HCEC 1CT (cell line): ENCODE measurements around the gene CLDN3.

Experiments
- DNase-seq: peaks from one replicate; pipeline ENCODE4 v3.0.0-alpha.2; 2017

CLDN3 gene

DNA sequence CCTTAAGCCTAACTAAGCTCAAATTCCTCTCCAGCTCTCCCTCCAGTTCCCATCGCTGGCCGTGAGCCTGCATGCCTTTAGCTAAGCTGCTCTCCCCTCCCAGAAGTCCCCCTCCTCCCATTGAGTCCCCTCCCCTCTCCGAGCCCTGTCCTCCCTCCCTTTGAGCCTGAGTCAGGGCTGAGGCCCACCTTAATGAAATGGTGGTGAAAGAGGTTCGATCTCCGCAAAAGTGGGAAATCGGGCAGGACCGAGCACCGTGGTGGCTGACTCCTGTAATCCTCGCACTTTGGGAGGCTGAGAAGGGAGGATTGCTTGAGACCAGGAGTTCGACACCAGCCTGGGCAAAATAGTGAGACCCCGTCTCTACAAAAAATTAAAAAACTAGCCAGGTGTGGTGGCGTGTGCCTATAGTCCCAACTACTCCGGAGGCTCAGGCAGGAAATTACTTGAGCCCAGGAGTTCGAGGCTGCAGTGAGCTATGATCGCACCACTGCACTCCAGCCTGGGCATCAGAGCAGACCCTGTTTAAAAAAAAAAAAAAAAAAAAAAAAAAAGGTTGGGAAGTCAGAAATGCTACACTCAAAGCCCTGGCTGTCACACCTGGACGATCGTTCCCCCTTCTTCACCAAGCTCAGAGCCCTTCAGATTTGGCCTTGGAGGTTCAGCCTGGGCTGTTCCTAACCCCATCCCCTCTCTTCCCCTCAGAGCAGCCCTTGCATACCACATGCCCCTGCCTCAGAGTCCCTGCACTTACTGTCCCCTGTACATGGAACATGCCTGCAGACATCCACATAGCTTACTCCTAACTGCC, 995 bp upstream of the CLDN3 start:
- DNase-seq = no peak

DNA sequence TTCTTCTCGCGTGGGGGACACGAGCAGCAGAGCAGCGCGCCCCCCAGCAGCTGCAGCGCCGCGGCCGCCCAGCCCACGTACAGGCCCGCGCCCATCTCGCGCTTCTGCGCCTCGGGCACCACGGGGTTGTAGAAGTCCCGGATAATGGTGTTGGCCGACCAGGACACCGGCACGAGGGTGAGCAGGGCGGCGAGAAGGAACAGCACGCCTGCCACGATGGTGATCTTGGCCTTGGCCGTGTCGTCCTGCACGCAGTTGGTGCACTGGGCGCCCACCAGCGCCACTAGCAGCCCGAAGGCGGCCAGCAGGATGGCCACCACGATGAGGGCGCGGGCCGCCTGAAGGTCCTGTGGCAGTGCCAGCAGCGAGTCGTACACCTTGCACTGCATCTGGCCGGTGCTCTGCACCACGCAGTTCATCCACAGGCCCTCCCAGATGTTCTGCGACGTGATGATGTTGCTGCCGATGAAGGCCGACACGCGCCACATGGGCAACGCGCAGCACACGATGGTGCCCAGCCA, 529 bp downstream of the CLDN3 start:
- DNase-seq = no peak

DNA sequence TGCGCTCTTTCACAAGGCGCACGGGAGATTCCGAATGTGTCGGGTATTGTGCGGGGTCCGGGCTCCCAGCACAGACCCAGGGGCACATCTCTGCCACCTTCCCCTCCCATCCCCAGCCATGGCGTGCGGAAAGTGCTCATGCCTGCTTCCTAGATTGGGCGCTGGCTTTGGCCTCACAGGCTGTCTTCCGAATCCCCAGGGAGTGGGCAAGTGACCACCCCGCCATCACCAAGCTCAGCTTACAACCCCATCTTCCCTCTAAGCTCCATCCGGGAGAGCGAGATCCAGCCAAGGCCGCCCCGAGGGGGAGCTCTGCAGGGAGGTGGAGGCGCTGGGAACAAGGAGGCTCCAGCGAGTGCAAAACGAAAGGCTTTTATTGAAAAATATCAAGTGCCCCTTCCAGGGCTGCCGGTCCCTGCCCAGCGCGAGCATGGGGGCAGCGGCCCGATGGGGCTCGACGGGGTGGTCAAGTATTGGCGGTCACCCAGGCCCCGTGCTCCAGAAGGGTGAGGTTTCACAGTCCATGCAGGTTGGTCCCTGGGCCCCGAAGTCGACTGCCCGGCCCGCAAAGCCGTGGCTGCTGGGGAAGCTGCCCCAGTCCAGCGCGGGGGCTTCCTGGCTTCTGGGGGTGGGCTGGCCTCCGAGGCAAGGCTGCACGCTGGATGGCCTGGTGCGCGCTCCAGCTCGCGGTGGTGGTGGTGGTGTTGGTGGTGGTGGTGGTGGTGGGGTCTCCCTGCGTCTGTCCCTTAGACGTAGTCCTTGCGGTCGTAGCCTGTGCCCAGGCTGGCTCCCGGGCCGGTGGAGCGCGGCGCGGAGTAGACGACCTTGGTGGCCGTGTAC, 1.2 kb downstream of the CLDN3 start:
- DNase-seq = no peak

DNA sequence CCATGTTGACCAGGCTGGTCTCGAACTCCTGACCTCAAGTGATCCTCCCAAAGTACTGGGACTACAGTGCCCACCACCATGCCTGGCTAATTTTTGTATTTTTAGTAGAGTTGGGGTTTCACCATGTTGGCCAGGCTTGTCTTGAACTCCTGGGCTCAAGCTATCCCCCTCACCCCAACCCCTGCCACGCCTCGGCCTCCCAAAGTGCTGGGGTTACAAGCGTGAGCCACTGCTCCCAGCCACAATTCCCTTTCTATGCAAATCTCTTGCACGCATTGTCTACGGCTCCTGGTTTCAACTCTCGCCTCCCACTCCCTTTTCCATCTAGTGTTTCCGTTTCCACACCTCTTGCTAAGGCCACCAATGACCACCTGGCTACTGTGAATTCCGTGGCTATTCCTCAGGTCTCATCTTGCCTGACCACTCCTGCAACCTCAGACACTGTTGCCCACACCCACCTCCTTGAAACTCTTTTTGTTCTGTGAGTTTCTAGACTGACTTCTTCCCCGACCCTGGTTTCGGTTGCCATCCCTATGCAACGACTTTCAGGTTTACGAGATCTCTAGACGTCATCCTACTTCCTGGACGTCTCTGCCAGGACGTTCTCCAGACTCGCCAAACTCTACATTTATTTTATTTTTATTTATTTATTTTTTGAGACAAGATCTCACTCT, 3.4 kb downstream of the CLDN3 start:
- DNase-seq = no peak

DNA sequence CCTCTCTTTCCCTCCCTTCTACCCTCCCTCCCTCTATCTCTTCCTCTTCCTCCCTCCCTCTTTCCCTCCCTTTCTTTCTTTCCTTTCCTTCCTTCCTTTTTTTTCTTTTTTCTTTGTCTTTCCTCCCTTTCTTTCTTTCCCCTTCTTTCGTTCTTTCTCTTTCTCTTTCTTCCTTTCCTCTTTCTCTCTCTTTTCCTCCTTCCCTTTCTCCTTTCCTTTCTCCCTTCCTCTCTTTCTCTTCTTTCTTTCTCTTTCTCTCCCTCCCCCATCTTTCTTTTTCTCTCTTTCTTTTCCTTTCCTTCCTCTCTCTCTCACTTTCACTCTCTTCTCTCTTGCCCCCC, 7.4 kb downstream of the CLDN3 start:
- no peak for DNase-seq

DNA sequence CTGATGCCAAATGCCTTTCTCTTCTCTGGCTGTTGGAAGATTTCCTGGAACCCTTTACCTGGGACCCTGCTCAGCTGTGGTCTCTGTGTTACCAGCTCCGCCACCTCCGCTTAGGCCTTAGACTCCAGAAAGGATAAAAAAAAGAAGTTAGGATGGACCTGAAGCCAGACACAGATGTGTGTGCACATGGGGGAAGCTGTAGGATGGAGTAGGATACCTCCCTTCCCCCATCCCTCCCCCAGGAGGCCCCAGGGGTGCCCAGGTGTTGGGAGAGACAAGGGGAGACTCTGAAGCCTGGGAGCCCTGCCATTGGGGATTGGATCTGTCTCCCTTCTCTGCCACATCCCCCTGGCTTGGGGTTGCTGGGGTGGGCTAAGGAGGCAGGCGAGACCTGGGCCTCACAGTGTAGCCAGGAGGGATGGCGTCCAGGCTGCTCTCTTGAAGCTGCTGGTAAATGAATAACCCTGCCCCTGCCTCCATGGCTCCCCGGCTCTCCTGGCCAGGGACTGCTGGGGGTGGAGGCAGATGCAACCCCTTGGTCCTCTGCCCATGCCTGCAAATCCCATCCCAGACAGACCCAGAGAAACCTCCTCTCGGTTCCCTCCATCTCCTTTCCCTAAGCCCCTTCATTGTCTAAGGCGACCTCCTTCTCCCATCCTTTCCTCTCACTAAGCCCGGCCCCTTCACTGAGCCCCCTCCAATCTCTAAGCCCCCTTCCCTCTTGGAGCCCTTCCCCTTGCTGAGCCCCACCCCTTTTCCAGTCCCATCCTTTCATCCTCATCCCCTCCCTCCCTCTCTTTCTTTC, 8.0 kb downstream of the CLDN3 start:
- DNase-seq = no peak

DNA sequence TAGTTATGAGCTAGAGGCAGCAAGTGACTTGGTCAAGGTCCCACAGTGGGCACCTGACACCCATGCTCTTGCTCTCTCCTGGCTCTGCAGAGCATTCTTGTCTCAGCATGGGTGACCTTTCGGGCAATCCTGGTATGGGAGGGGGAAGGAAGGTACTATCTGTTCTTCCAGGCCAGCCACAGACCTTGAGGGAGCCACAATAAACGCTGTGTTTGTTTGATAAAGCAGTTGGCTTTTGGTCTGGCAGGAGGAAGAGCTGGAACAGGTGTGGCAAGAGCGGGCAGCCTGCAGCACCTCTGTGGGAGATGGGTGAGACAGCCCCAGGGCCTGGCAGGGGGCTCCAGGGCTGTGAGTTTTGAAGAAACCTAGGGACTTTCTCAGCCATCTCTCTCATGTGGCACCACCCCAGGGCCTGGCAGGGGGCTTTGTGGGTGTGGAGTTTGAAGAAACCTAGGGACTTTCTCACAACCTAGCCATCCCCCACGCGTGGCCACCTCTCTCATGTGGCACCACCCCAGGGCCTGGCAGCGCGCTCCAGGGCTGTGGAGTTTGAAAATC, 11.4 kb downstream of the CLDN3 start:
- no peak for DNase-seq

DNA sequence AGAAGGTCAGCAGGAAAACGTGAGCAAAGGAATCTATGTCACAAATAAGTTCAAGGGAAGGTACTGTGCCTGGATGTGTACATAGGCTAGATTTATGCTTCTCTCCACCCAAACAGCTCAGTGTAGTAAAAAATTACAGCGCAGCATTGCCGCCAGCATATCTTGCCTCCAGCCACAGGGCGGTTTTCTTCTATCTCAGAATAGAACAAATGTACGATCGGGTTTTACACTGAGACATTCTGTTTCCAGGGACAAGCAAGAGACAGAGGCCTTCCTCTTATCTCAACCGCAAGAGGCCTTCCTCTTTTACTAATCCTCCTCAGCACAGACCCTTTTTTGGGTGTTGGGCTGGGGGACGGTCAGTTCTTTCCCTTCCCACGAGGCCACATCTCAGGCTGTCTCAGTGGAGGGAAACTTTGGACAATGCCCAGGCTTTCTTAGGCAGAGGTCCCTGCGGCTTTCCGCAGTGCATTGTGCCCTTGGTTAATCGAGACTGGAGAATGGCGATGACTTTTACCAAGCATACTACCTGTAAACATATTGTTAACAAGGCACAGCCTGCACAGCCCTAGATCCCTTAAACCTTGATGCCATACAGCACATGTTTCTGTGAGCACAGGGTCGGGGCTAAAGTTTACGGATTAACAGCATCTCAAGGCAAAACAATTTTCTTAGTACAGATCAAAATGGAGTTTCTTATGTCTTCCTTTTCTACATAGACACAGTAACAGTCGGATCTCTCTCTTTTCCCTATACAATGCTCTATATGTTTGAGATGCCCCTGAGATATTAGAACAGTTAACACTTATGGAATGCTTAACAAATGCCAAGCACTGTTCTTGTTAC, 19.9 kb downstream of the CLDN3 start:
- no peak for DNase-seq

DNA sequence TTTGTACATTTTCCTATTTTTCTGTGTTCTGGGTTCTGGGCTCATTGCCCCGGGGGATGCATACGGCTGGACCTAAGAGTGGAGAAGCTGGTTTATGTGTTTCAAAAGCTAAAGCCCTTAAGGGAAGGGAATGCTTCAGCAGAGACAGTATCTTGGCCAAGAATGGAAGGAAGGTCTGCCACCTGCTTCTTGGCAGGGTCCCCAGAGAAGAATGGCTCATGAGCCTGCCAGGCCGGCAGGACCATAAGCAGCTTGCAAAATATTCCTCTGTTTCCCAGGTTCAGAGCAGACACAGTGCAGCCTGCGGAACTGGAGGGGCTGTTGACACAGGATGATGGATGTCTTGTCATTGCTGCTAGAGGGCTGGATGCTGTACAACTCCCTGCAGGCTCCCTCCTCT, 23.7 kb downstream of the CLDN3 start:
- no peak for DNase-seq

DNA sequence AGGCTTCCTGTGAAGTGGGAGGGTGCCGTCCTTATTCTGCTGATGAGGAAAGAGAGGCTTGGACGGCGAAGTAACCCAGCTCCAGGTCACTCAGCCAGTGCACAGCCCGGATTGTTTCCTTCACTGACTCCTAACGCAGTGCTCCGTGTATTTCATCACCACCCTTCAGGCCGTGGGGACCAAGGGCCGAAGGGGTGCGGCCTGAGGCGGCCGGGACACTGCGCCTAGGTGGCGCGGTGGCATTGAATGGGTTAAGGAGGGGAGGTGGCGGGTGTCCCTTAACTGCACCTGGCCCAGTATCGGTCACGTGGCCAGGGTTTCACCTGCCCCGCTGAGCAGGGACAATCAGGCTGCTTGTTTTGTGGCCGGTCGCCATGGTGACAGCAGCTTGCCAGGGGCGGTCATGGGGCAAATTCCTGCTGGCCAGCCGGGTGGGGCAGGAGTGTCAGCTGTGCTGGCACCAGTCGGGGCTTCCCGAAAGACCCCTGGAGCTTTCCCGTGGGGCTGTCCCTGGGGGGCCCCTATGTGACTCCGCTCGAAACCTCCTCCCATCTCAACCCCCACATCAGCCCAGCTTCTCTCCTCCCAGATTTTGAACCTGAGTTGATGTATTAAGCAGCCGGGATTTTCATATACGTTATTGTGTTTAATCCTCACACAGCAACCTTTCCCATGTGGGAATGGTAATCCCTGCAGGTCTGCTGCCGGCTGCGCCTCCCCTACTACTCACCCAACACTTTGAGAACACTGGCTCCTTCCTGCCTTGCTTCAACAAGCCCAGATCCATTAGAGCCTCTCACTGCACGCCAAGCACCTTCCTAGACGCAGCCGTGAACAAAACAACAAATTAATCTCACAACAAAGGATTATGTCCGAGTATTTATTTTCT, 27.1 kb downstream of the CLDN3 start:
- DNase-seq = no peak

DNA sequence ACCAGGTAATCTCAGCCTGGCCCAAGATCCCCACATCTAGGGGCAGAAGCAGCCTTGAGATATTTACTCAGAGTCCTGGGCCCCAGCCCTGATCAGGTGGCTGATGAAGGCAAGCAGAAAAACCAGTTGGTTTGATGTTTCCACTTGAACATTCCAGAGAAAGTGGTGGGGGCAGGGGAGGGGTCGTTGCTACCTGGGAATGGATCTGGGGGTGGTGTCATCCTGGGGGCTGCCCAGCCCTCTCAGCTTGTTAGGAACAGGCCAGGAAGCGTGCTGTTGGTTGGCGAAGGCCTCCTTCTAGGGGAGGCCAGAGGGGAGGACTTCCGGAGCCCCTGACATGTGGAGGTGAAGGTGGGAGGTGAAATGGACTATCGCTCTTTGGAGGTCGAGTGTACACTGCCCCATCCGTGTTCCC, 27.7 kb downstream of the CLDN3 start:
- DNase-seq = no peak

DNA sequence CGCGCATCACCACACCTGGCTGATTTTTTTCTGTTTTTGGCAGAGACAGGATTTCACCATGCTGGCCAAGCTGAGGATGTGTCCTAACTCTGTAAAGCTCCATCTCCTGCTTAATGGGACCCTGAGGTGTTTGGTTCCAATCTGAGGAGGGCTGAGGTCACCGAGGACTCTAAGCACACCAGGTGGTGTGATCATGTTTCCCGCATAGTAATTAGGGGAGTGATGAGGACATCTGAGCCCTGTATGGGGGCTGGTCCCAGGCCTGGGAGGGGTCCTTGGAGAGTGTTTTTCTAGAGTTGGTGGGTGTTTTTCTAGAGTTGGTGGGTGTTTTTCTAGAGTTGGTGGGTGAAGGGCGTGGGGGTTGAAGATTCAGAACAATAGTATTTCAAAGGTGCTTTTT, 28.5 kb downstream of the CLDN3 start:
- no peak for DNase-seq

DNA sequence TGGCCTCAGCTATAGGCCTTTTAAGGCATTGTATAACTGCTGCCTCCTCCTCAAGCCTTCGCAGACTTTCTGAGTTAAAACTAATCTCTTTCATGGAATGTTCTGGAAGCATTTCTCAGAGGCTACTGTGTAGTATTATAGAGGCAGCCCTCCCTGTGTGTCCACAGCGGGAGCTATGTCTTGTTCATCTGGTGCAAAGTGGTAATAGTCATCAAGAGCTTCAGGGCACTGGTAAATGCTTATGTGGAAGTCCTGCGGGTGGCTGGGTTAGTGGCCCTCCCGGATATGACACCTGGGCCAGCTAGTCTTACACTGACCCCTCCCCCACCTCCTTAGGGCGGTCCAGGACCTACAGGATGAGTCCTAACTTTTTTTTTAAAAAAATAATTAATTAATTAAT, 29.3 kb downstream of the CLDN3 start:
- no peak for DNase-seq

DNA sequence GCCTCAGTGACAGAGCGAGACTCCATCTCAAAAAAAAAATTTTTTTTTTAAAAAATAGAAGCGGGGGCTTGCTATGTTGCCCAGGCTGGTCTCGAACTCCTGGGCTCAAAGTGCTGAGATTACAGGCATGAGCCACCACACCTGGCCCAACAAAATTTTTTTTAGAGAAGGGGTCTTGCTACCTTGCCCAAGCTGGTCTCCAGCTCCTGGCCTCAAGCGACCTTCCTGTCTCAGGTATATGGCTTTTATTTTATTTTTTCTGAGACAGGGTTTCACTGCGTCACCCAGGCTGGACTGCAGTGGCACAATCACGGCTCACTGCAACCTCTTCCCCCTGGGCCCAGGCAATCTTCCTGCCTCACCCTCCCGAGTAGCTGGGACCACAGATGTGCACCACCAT, 29.9 kb downstream of the CLDN3 start:
- no peak for DNase-seq

DNA sequence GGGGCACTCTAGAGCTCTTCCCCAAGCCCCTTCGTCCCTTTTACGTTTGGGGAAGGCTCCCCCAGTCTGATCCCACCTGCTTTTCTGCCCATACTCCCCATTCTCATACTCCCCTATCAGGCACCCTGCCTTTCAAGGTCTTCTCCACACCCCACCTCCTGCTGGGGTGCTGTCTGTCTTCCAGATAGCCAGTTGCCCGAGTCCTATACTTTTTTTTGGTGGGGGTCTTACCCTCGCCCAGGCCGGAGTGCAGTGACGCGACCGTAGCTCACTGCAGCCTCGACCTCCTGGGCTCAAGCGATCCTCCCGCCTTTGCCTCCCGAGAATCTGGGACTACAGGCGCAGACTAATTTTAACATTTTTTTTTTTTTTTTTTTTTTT, 30.7 kb downstream of the CLDN3 start:
- DNase-seq = no peak

DNA sequence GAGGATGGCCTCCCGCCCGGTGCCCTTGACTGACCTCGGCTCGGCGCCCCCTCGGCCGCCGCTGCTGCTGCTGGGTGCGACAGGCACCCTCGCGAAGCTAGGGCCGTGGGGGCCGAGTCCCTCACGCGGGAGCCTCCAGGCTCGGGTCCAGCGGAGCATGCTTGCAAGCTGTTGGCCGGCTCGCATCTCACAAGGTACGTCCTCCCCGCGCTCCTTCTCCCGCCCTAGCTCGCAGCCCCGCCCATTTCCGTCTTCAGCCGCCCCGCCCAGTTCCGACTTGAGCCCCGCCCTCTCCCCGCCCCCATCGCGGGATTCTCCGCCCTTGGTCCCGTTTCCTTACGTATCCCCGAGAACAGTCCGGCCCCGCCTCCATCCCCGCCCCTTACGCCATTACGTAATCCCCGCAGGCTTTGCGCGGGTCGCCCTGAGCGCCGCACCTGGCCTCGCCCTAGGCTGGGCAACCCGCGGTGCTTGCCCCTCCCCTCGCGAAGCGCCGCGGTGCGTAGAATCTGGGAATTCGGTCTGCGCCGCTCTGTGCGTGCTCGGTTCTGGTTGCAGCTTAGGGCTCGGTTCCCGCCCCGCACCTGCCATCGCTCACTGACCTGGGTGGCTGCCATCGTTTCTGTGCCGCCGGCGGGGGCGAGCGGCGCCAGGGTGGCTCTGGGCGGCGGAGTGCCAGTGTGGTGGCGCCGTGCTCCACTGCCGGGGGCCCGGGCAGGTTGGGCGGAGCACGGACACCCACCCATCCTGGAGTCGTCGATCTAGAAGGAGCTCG, 31.3 kb downstream of the CLDN3 start, which contains the start of gene ABHD11:
Gene ABHD11 (minus strand): TSS at position 191 of the 775 bp plus-strand sequence. CDS start 32 bp downstream, at position 159.
- DNase-seq = peak; percentile 93

DNA sequence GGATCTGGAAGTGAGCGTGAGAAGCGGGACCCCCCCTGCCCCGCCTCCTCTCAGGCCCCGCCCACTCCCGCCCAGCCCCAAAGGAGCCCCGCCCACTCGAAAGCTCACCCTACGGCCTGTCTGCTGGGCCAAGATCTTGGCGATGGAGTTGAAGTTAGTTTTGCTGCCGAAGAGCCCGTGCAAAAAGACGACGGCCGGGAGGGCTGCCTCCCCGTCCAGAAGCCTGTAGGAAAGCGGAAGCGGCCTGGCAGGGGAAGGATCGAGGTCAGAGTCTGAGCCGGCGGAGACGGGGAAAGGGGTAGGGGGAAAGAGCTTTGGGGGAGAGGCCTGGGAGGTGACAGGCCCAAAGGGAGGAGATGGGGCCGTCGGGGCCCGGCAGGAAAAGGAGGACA, 31.9 kb downstream of the CLDN3 start:
- DNase-seq = peak; percentile 48

DNA sequence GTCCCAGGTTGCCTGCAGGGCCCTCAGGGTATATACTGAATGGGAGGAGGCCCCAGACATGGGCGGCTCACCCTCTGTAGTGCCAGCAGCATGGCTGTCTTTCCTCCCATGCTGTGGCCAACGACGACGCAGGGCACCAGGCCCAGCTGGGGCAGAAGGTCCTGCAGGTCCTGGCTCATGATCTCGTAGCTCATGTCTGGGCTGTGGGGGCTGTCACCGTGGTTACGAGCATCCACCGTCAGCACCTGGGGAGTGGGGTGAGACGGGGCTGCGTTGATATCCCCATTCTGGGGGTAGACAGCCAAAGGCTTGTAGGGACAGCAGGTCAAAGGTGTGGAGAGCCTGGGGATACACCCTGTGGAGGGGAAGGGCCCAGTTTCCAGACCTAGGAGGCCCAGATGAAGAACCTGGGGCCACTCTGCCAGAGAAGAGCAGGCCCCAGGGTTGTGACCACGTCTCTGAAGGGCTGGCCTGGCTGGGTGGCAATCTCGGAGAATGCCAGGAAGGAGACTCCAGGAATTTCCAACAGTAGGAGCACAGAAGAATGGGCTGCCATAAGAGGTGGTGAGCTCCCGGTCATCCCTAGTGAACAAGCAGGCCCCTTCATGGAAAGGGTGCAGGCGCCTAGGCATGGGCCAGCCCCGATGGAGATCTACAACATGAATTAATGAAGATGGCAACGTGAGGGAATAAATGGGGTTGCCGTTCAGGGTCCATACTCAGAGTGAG, 32.4 kb downstream of the CLDN3 start:
- DNase-seq = no peak

DNA sequence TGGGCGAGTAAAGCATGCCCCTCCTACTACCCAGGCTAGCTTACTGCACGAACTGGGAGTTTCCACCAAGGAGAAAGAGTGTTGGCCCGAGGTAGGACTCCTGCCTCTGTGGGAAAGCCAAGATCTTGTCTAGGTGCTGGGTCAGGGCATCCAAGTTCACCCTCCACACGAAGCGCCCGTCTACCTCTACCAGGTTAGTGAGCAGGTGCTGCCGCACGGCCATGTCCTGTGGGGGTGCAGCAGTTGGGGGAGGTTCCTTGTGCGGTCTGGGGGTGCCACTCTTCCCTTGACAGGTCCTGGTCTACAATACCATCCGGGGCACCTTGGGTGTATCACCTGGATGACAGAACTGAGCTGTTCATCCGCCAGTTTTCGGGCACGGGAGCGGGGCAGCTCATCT, 33.2 kb downstream of the CLDN3 start:
- DNase-seq = no peak
